PFSK-1 (cell line): ENCODE results near the gene TBC1D9B.

Source experiments
- FOXP2 ChIP-seq: optimal IDR thresholded peaks from 2 replicates; pipeline ENCODE3; 2011; ENCODE audit warnings: borderline replicate concordance, control low read depth, inconsistent platforms; ENCODE audit not compliant: insufficient read depth; ENCODE audit errors: extremely low read length, extremely low read depth
- POLR2AphosphoS5 ChIP-seq: IDR thresholded peaks from 2 replicates; pipeline ENCODE4 v1.6.1; 2012; ENCODE audit warnings: low read depth, mild to moderate bottlenecking, control low read depth, low read length, moderate library complexity
- SIN3A ChIP-seq: IDR thresholded peaks from 2 replicates; pipeline ENCODE4 v1.6.1; 2012; ENCODE audit warnings: mild to moderate bottlenecking, low read length, moderate library complexity, borderline replicate concordance; ENCODE audit not compliant: insufficient read depth
- TAF1 ChIP-seq: IDR thresholded peaks from 2 replicates; pipeline ENCODE4 v1.6.1; 2012; ENCODE audit warnings: low read length, control low read depth, borderline replicate concordance; ENCODE audit not compliant: insufficient read depth

DNA sequence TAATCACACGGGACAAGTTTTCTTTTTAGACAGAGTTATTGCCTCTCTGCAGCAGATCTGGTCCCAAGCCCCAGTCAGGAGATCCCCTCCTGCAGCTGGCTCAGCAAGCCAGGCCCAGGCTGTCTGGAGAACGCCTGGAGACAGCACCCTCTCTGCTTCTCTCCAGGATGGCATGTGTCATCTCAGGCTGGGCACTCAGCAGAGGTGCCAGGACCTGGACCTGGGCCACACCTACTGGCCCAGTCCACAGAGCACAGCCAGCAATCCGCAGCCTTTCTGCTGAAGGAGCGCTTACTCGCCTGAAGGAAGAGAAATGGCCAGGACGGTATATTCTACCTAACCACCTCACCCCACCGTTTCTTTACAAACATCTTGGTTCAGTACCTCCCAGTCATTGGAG lies 4.7 kb upstream of the TBC1D9B start:
- TF ChIP-seq POLR2AphosphoS5 (no peak), SIN3A (no peak), TAF1 (no peak), FOXP2 (no peak)
